ENCODE data around the gene MAN1C1.
A peak's percentile ranks its signal among the peaks of the same experiment; 100 is the strongest.
"Not testable (repeated sequence)": the region's sequence is repeated elsewhere in the genome, so short reads cannot be mapped to it uniquely, and the experiment has no call there.

Gene MAN1C1

DNA sequence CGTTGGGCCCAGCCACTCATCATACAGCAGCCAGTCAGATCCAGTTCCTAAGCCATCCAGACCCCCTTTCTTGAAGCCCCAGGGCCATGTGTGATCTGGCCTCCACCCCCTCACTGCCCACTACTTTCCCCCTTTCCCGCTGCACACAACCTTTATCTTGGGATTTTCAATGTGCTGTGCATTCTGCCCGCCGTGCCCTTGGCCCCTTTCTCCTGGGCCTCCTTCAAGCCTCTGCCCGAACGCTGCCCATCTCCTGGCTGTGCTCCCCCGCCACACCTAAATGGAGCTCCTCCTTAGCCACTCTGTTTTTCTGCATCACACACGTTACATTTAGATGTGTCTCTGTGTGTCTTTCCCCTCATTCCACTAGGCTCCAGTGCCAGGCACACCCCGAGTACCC lies 116.7 kb downstream of the MAN1C1 start:
- DNase-seq (ENCODE audit: low read depth in 1 of 2, low spot score in 1 of 2): no peak

DNA sequence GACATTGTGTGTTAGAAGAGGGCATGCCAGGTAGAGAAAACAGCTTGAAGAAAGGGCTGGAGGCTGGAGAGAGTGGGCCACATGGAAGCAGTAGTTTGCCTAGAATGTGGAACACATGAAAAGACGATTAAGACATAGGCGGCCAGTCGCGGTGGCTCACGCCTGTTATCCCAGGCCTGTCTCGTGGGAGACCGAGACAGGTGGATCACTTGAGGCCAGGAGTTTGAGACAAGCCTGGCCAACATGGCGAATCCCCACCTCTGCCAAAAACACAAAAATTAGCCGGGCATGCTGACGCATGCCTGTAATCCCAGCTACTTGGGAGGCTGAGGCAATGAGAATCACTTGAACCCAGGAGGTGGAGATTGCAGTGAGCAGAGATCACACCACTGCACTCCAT lies 118.4 kb downstream of the MAN1C1 start:
- DNase-seq (ENCODE audit: low read depth in 1 of 2, low spot score in 1 of 2): not testable (repeated sequence)

DNA sequence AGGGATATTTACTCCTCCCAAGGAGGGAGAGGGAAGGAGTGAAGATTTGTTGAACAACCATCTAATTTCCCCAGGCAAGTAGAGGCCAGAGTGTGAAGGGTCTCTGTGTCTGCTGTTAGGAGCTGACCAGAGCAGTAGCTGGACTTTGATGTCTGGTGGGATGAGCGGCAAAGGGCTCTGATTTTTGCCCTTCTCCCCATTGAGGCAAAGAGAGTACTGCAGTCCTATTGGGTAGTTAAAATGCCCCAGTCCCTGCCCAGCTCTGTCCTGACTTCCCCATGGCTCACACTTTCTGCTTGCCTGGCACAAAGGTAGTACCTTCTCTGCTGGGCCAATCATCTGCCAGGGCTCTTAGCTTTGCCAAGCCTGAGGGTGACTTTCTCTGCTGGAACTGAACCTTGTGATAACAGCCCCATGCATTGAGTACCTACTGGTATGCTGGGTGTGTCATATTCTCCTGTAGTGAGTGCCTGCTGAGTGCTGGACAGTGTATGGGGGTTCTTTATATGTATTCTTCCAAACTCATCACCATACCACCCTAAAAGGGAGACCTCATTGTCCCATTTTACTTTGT lies 119.5 kb downstream of the MAN1C1 start:
- no peak for DNase-seq (ENCODE audit: low read depth in 1 of 2, low spot score in 1 of 2)

DNA sequence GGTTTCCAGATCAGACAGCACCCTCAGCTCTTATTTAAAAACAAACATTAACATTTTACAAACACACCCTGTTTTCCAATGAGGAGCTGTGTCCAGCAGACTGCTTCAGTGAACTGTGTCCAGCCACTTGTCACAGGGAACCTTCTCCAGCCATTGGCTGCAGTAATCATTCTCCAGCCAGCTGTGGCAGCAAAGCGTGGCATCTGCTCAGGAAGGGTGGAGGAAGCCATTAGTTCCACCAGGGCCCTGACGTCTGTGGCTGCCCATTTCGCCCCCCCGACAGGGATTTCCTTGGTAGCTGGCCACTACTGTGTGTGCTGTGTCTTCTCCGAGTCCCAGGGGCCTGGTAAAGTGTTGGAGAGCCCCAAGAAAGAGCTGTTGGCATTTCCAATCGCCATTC lies 120.5 kb downstream of the MAN1C1 start:
- no peak for DNase-seq (ENCODE audit: low read depth in 1 of 2, low spot score in 1 of 2)

DNA sequence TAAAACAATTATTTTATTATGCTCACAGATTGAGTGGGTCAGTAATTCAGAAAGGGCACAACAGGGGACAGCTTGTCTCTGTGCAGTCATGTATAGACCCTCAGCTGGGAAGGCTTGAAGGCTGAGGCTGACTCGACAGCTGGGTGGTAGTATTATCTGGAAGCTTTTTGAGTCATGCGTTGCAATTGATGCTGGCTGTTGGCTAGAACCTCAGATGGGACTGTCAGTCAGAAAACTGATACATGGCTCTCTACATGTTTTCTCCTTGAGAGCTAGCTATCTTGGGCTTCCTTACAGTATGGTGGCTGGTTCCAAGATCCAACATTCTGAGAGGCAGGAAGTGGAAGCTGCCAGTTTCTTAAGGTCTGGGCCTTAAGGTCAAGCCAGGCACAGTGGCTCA lies 121.9 kb downstream of the MAN1C1 start:
- no peak for DNase-seq (ENCODE audit: low read depth in 1 of 2, low spot score in 1 of 2)

DNA sequence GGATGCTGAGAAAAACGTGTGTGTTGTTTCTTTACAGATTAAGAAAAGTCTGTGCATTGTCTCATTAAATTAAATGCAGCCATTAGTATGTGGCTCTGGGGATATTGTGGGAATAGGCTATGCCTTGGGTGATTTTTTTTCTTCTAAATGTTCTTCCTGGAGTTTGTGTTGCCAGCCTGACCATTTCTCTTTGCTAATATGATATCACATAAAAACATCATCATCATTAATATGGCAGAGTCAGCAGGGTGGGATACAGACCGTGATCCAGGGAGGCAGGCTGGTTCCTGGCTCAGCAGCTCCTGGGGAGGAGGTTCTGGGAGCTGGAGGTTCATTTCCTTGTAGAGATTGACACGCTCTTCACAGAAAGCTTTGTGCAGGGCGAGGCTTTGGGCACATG lies 122.8 kb downstream of the MAN1C1 start:
- no peak for DNase-seq (ENCODE audit: low read depth in 1 of 2, low spot score in 1 of 2)

DNA sequence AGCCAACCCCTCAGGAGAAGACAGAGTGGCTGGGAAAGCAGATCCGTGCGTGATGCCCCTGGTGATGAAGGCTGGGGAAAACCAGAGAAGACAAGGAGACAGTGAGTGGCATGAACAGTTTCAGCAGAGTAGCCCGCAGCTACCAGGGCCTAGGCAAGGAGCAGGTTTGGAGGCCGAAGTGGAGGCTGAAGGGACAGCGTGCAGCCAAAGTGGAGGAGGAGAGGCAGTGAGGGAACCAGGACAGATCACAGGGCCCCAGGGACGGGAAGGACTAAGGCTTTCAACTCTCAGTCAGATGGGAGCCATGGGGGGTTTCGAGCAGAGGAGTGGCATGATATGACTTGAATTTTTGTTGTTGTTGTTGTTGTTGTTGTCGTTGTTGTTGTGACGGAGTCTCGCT lies 123.5 kb downstream of the MAN1C1 start:
- DNase-seq (ENCODE audit: low read depth in 1 of 2, low spot score in 1 of 2): no peak

DNA sequence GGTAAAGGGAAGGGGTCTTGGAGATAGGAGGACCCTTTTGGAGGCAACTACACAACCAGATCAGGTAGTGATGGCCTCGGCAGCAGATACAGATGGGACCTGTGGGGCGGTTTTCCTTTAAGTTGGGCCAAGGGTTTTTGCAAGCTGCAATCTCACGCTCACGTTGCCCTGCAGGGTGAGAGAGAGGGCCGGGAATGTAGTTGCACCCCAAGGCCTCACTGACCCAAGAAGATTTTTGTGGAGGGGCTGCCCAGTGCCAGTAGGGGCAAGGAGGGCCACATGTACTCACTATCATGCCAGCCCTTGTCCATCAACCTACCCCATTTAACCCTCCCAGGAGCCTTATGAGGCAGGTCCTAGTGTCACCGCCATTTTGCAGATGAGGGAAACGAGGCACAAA lies 125.7 kb downstream of the MAN1C1 start:
- no peak for DNase-seq (ENCODE audit: low read depth in 1 of 2, low spot score in 1 of 2)

DNA sequence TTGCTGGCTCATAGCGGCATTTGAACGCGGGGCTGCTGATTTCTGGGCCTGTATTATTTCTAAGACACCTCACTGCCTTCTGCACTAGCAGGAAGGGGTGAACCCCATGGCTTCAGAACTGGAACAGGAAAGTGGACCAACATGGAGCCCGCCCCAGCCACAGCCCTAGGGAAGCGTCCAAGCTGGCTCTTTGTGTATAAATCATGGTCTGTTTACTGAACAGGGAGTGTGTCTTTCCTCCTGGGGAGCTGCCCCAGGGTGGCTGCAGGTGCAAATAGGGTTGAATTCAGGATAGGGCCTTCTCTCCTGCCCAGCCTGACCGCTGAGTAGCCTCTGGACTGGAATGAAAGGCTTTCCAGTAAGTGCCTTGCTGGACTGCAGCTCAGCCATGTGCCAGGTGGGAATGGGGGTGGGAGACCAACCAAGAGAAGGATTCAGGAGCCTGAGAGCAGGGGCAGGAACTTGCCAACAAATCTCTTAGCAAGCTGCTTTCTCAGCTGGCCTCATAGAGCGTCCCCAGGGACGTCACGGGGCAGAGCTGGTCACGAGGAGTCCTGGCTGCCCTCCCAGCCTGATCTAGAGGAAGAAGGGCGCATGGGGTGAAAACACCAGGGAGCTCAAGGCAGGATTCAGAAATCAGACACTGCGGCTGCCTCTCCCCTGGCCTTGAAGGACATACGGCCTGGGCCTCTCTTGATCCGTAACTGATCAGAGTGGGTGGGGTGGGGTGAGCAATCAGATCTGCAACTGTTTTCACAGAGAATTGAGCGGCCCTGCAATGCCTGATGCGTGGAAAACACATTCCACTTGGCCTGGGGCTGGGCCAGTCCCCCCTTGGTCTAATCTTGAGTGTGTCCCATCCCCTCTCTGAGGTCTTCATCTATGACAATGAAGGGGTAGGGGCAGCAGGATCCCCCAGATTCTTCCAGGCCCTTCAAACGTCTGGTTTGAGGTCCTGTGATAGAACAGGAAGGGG lies 126.9 kb downstream of the MAN1C1 start:
- DNase-seq (ENCODE audit: low read depth in 1 of 2, low spot score in 1 of 2): no peak

DNA sequence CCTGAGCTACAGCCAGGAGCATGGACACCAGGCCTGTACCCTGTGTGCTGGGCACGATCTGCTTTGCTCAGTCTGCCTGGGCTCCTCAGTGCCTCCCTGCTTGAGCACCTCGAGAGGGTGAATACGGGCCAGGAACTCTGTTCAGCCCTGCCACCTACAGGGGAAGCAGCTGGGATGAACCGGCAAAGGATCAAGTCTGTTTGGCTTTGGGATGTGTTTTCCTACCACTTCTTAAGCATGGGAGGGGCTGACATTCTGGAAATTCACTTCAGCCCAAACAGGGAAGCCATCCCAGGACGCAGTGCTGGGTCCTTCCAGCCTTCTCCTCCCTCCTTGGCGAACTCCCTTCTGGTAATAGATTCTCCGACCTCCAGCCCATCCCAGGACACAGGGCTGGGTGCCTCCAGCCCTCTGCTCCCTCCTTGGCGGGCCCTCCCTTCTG lies 127.6 kb downstream of the MAN1C1 start:
- DNase-seq (ENCODE audit: low read depth in 1 of 2, low spot score in 1 of 2): no peak

DNA sequence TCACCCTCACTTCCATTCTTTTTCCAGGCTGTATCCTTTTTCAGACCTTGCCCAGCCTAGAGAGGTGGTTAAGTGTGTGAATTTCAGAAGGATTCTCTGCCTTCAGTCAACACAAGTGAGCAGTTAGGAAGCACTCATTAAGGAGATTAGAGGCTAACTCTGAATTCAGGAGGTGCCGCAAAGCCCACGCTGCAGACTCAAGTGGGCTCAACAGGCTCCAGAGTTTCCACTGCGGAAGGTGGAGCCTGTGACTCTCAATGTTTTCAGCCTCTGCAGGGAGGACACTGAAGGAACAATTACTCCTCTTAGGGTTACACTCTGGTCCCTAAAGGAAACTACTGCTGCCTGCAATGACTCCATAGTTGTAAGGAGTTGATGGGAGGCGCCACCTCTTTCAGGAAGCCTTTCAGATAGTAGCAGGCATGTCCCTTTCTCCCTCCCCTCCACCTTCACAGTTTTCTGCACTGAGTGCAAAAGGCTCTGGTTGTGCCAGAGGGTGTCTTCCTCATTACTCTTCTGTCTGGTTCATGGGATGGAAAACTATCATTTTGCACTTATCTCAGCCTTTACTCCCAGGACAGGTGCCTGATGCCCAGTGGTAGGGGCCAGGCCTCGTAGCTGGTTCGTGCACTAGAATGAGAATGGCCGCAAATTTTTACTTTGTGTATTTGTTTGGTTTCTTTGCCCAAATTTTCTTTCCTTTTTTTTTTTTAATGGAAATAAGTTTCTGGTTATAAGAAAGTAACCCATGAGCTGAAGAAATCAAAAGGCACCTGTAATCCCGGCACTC lies 128.2 kb downstream of the MAN1C1 start:
- no peak for DNase-seq (ENCODE audit: low read depth in 1 of 2, low spot score in 1 of 2)

DNA sequence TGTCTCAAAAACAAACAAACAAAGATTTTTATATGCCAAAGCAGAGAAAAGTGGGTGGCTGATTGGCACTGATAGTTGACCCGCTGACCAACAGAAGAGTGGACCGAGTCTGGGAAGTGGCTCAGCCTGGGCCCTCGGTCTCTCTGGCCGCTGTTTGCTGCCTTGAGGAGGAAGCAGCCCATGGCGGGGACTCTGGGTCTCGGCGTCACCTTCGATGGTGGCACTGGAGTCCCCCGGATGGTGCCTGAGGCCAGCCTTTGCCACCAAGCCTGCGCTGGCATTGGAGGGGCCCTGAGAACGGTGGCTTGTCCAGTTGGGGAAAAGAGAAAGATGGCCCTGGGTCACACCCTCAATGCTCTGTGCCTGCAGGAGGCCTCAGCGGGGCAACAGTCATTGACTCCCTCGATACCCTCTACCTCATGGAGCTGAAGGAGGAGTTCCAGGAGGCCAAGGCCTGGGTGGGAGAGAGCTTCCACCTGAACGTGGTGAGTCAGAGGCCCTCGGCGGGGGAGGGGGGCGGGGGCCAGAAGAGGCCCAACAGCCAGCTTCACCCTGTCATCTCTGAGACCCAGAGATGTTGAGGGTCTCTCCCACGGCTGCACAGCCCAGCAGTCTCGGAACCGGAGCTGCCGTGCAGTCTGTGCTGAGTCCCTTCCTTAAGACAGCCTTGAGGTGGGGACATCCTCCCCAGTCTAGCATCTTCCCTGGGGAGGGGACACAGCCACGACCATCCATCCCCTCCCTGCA lies 129.9 kb downstream of the MAN1C1 start:
- no peak for DNase-seq (ENCODE audit: low read depth in 1 of 2, low spot score in 1 of 2)

DNA sequence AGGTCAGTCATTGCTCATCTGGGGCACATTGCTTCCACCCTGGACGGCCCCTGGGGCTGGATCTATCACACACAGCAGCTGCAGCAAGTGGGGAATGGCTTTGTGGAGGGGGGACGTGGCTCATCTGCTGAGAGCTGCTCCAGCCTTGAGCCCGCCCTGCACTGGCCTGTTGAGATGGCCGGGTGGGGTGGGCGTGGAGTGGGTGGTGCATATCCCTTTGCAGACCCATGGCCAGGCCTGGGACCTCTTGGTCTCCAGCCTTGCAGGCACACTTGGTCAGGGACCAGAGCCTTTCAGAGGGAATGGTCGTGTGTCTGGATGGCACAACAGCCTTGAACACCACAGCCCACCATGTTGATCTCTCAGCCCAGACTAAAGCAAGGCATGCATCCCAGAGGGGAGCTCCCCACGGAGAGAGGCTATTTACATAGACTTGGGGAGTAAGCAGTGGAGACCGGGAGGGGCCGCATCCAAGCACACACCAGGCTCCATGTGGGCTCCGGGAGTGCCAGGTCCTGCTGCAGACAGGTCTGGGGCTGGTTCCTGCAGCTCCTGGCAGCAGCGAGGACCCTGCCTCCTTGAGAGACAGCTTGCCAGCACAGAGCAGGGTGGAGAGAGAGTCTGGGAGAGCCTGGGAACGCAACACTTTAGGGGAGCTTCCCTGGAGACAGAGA lies 130.6 kb downstream of the MAN1C1 start:
- no peak for DNase-seq (ENCODE audit: low read depth in 1 of 2, low spot score in 1 of 2)

DNA sequence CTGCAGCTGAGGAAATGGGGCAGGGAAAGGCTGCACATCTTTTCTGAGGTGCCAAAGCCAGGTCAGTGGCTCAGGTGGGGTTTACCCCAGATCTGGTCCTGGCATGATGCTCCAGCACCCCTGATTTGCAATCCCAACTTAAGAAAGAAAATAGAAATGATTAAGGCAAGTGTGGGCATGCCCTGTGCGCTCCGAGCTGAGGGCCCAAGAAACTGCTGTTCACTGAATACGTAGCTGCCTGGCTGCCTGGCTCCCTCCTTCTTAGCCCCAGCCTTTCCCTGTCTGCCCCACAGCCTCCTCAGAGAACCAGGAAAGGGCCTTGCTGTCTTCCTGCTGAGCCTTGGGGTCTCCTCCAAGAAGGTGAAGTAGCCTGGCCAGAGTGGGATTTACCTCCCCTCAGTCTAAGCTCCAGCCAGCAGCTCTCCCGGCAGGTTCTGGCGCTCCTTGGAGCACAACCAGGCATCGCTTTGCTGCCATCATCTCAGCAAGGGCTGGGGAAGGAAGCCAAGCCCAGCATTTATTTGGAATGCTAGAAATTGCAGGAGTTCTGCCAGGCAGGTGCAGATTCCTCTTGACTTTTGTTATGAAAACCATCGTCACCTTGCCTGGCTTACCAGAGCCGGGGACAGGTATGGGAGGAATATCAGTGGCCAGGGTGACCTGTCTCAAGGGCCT lies 132.1 kb downstream of the MAN1C1 start:
- no peak for DNase-seq (ENCODE audit: low read depth in 1 of 2, low spot score in 1 of 2)

DNA sequence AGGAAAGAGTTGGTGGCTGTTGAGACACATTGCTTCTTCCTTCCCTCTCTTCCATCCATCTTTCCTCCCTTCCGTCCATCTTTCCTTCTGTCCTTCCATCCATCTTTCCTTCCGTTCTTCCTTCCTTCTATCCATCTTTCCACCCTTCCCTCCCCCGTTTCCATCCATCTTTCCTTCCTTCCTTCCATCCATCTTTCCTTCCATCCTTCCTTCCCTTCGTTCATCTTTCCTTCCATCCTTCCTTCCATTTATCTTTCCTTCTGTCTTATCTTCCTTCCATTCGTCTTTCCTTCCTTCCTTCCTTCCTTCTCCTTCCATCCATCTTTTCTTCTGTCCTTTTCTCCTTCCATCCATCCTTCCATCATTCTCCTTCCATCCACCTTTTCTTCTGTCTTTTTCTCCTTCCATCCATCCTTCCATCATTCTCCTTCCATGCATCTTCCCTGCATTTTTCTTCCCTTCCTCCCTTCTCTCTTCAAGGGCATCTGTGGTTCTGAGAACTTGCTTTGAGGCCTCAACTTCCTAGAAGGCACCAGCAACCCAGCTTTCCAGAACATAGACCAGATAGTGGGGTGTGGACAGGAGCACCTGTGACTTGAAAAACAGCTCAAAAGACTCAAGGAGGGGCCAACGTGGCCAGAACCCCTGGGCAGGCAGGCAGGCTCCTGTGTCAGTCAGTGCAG lies 134.5 kb downstream of the MAN1C1 start:
- no peak for DNase-seq (ENCODE audit: low read depth in 1 of 2, low spot score in 1 of 2)

DNA sequence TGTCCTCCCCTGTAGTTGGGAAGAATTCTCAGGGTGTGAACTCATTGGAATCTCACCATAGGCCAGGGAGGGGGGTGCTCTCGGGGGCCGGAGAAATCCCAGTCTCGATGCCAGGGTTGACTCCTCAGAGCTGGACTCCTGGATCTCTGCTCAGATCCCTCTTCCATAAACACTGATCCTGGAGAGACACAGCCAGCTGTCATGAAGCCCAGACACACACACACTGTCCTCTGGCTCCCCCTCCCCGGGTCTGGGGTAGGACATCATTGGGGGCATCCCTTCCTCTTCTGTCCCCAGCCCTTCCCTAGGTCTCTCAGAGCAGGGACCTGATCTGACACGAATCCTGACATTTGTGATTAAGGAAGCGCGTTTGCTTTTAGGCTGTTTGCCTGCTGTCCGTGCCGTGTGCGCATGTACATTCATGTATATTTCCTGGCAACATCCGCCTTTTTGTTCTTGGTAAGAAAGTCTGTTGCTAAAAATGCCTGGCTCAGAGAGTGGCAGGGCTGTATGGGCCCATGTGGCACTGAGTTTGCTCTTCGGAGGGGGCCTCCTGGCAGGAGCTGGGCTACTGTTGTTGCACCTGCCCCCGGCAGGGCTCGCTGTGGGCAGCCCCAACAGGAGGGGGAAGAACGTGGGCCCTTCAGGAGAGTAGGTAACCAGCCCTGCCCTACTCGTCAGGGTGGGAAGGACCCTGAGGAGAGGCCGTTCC lies 138.0 kb downstream of the MAN1C1 start:
- peak in 1 of 2 donors; percentile 14 for DNase-seq (ENCODE audit: low read depth in 1 of 2, low spot score in 1 of 2)

DNA sequence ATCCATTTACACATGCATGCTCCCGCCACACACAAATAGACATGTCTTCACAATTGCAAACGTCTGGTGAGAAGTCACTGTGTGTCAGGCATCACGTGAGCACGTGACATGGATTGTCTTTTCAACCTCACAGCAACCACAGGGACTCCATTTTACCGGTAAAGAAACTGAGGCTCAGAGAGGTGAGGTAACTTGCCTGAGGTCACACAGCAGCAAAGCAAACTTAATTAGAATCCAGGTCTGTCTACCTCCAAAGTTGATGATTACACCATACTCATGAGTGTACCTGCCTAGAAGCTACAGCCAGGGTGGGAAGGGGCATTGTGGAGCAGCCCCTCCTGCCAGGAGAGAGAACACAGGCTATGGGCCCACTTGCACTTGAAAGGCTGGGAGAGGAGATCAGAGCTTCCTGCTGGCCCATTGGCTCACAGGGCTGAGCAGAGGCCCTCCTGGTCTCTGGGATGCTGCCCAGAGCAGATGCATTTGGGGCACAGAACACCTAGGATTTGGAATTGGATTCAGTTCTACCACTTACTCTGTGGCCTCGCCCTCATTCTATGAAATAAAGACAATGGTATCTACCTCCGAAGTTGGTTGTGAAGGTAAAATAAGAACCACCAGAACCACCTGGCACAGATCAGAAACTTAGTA lies 139.0 kb downstream of the MAN1C1 start:
- no peak for DNase-seq (ENCODE audit: low read depth in 1 of 2, low spot score in 1 of 2)

DNA sequence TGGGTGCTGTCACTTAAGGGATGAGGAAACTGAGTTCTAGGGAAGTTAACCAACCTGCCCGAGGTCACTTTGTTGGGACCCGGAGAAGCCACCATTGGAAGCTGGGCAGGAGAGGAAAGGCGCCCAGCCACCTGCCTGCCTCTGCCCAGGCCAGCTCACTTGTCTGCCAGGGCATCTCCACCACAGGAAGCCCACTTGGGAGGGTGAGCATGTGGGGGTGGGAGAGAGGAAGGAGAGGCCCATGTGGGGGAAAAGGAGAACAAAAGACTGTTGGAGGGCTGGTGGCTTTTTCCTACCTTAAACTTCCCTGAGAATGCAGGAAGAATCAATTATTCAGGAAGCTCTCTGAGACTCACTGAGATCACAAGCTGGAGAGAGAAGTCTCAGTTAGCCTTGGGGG lies 139.6 kb downstream of the MAN1C1 start:
- no peak for DNase-seq (ENCODE audit: low read depth in 1 of 2, low spot score in 1 of 2)

Data from stimulated activated CD4-positive, alpha-beta T cell treated with anti-CD3 and anti-CD28 coated beads, Interleukin-15, amount 100 ng/mL, for 1 hour (primary cell).